ENCODE results near the gene PLET1.

The PLET1 gene

GRCh38 chr11:112291191-112291590 is 30.5 kb upstream of the PLET1 start:
- TF ChIP-seq POLR2AphosphoS5 (IDR thresholded peaks at IDR 0.05; ENCODE audit: borderline replicate concordance, low read depth, low read length): no peak
- no peak for TF ChIP-seq FOXP2 (optimal IDR thresholded peaks at IDR 0.05; ENCODE audit: control extremely low read depth, extremely low read length, insufficient read depth)
- TF ChIP-seq EZH2 (IDR thresholded peaks at IDR 0.05): no peak
- no peak for DNase-seq (ENCODE audit: low read depth, low spot score)
- Histone ChIP-seq H3K9ac (ENCODE audit: insufficient read length) (peak overlapping the region; percentile 85), H3K36me3 (ENCODE audit: insufficient read depth, low read length) (peaks cover 8% of the 10 kb centered on the region), H3K4me3 (peak overlapping the region; percentile 89), H3K27ac (peak overlapping the region; percentile 99), H3K9me3 (ENCODE audit: low read depth, low read length) (no peaks in the 10 kb centered on the region)

- Histone ChIP-seq H3K36me3 (ENCODE audit: insufficient read depth, low read length) (peaks cover 2% of the 10 kb centered on the region; the same call in 1 of the 2 replicates), H3K9ac (ENCODE audit: insufficient read length) (peak overlapping the region; percentile 85), H3K4me3 (peak overlapping the region; percentile 89), H3K9me3 (ENCODE audit: low read depth, low read length) (no peaks in the 10 kb centered on the region), H3K27ac (peak overlapping the region; percentile 99)
- no peak for TF ChIP-seq FOXP2 (optimal IDR thresholded peaks at IDR 0.05; ENCODE audit: control extremely low read depth, extremely low read length, insufficient read depth)
- TF ChIP-seq POLR2AphosphoS5 (IDR thresholded peaks at IDR 0.05; ENCODE audit: borderline replicate concordance, low read depth, low read length): no peak
- no peak for TF ChIP-seq EZH2 (IDR thresholded peaks at IDR 0.05)
- no peak for DNase-seq (ENCODE audit: low read depth, low spot score)
Measured at GRCh38 chr11:112290493-112290850, 29.8 kb upstream of the PLET1 start.

DNA sequence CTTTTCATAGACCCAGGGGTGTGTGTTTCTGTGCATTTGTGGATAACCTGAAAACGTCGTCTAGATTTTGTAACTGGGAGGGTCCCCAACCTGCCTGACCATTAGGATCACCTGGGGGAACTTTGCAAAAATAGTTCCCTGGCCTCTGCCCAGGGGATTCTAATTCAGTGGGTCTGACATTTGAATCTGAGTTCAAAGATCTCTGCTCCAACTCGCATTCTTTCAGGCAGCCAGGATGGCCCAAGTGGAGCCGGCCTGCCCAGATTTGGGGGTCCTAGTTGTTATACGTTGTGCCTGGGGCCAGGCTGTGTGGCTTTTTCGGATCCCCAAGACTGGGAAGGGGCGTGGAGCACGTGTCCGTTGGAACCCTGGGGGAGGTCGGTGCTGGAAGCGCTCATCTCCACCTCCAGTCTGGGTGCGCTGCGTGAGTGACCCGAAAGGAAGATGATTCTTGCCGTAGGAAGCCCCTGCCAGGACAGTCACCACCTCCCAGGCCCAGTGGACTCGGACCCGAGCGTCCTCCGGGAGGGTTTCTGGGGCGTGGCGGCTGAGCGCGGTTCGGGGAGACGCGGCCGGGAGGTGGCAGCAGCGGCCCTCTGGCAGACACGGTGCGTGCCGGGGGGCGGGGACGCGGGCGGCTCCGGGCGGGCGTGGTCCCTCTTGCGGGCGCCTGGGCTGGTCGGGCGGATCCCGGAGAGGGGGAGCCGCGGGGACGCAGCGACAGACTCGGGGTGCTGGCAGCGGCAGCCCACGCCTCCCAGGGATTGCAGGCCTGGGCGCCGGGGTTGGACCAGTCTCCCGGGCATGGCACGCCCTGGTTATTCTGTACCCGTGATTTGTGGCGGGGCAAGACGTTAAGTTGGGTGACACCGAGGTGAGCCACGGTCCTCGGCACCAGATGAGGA is 29.2 kb upstream of the PLET1 start:
- TF ChIP-seq POLR2AphosphoS5 (IDR thresholded peaks at IDR 0.05; ENCODE audit: borderline replicate concordance, low read depth, low read length) (0 out of 2 replicates have a peak, but pooled peaks have one; percentile 9), EZH2 (IDR thresholded peaks at IDR 0.05) (no peak)
- no peak for DNase-seq (ENCODE audit: low read depth, low spot score)
- Histone ChIP-seq H3K9me3 (ENCODE audit: low read depth, low read length) (no peaks in the 10 kb centered on the region), H3K27ac (peak overlapping the region; percentile 99), H3K9ac (ENCODE audit: insufficient read length) (peak overlapping the region; percentile 85), H3K4me3 (peak overlapping the region; percentile 89), H3K36me3 (ENCODE audit: insufficient read depth, low read length) (no peaks in the 10 kb centered on the region)

DNA sequence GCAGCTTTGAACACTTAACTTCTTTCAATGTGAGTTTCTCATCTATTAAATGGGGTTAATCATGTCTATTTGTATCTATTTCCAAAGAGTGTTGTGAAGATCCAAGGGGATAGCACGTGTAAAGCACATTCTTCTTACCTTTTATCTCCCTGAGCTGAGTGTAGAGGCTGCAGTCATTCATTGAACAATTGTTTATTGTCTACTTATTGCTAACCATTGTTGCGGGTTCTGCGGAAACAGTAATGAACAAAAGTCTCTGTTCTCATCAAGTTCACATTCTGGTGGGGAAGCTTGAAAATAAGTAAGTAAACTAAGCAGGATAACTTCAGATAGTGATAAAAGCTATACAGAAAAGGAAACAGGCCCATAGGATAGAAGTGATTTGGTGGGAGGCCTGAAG is 27.4 kb upstream of the PLET1 start:
- no peaks in the 10 kb centered on the region for H3K36me3 ChIP-seq (ENCODE audit: insufficient read depth, low read length)
- H3K9ac ChIP-seq (ENCODE audit: insufficient read length): no peak overlapping the region
- no peak overlapping the region for H3K27ac ChIP-seq
- TF ChIP-seq POLR2AphosphoS5 (IDR thresholded peaks at IDR 0.05; ENCODE audit: borderline replicate concordance, low read depth, low read length) (no peak), EZH2 (IDR thresholded peaks at IDR 0.05) (no peak), FOXP2 (optimal IDR thresholded peaks at IDR 0.05; ENCODE audit: control extremely low read depth, extremely low read length, insufficient read depth) (no peak)
- DNase-seq (ENCODE audit: low read depth, low spot score): no peak
- H3K4me3 ChIP-seq: no peak overlapping the region
- H3K9me3 ChIP-seq (ENCODE audit: low read depth, low read length): no peaks in the 10 kb centered on the region

- Histone ChIP-seq H3K27ac (no peak overlapping the region), H3K4me3 (no peak overlapping the region), H3K9ac (ENCODE audit: insufficient read length) (no peak overlapping the region), H3K36me3 (ENCODE audit: insufficient read depth, low read length) (no peaks in the 10 kb centered on the region), H3K9me3 (ENCODE audit: low read depth, low read length) (no peaks in the 10 kb centered on the region)
- TF ChIP-seq EZH2 (IDR thresholded peaks at IDR 0.05) (no peak), FOXP2 (optimal IDR thresholded peaks at IDR 0.05; ENCODE audit: control extremely low read depth, extremely low read length, insufficient read depth) (no peak), POLR2AphosphoS5 (IDR thresholded peaks at IDR 0.05; ENCODE audit: borderline replicate concordance, low read depth, low read length) (no peak)
- DNase-seq (ENCODE audit: low read depth, low spot score): no peak
Measured at GRCh38 chr11:112285841-112286311, 25.2 kb upstream of the PLET1 start.

DNA sequence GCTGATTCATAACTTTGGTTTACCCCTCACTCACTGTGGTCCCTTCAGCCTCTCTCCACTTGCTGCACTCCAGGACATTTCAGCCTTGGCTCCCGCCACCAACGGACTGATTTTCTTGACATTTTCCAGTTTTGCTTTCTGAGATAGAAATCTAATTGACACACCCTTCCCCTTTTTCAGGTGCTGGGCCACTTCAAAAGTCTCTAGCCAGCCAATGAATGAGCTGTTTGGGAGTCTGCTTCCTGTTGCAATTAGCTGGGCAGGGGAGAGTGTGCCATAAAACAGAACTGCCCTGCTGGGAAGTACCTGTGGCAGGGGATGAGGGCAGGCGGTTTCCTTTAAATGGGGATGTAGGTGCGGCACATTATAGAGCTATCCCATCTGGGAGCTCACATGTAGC is 21.1 kb upstream of the PLET1 start:
- H3K9ac ChIP-seq (ENCODE audit: insufficient read length): no peak overlapping the region
- H3K27ac ChIP-seq: no peak overlapping the region
- DNase-seq (ENCODE audit: low read depth, low spot score): no peak
- no peak for TF ChIP-seq FOXP2 (optimal IDR thresholded peaks at IDR 0.05; ENCODE audit: control extremely low read depth, extremely low read length, insufficient read depth)
- TF ChIP-seq EZH2 (IDR thresholded peaks at IDR 0.05): no peak
- TF ChIP-seq POLR2AphosphoS5 (IDR thresholded peaks at IDR 0.05; ENCODE audit: borderline replicate concordance, low read depth, low read length): no peak
- H3K9me3 ChIP-seq (ENCODE audit: low read depth, low read length): no peaks in the 10 kb centered on the region
- H3K4me3 ChIP-seq: no peak overlapping the region
- no peaks in the 10 kb centered on the region for H3K36me3 ChIP-seq (ENCODE audit: insufficient read depth, low read length)

DNA sequence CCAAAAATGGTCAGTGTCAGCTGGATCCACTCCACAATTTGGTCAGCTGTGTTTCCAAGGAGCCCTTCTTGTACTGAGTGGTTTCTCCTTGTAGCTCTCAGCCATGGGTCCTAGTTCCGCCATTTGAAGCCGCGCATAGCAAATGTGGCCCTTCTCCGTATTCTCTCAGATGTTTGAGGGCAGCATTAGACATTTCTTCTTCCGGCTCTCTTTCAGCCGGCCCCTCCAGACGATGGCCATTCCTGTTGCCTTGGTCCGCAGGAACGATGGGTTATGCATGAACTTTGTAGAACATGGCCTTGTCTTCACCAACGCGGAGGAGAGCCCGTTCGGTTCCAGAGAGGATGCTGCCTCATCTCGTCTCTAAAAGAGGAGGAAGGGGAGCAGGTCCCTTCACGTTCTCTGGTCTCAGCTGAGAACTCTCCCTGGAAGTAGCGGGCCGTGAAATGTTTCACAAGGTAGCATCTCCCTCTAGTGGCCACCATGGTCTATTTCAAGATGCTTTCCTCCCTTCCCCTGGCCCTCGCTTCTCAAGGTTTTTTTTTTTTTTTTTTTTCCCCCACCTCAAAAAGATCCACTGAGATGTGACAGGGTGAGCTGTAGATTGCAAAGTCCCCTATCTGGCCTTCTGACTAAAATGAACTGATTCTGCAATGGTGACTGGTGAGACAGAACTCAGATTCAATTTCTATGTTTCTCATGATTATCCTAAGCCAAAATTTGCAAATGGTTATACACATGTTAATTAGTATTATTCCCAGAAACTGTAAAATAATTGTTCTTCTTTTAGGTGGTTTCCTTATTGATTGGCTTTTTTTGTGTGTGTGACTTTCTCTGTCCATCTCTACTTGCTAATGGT is 19.8 kb upstream of the PLET1 start:
- no peaks in the 10 kb centered on the region for H3K36me3 ChIP-seq (ENCODE audit: insufficient read depth, low read length)
- H3K27ac ChIP-seq: no peak overlapping the region
- no peak overlapping the region for H3K9ac ChIP-seq (ENCODE audit: insufficient read length)
- no peaks in the 10 kb centered on the region for H3K9me3 ChIP-seq (ENCODE audit: low read depth, low read length)
- no peak for TF ChIP-seq FOXP2 (optimal IDR thresholded peaks at IDR 0.05; ENCODE audit: control extremely low read depth, extremely low read length, insufficient read depth)
- no peak for TF ChIP-seq EZH2 (IDR thresholded peaks at IDR 0.05)
- TF ChIP-seq POLR2AphosphoS5 (IDR thresholded peaks at IDR 0.05; ENCODE audit: borderline replicate concordance, low read depth, low read length): no peak
- no peak for DNase-seq (ENCODE audit: low read depth, low spot score)
- H3K4me3 ChIP-seq: peak overlapping the region; percentile 84

DNA sequence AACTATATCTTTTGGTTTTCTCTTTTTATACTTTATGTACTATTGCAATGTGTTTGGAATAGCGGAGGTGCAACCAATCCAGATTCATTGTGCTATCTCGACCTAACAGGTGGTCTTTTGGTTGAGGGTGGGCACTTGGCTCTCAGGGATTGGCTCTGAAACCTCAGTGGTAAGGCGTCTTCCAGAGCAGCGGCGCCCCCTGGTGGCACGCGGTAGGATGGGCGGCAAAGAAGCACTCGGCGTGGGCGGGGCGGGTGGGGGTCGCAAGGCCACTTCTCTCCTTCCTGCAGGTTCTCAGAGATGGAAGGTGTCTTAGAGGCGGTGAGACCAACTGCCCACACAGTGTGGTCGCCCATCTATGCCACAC is 19.2 kb upstream of the PLET1 start:
- TF ChIP-seq POLR2AphosphoS5 (IDR thresholded peaks at IDR 0.05; ENCODE audit: borderline replicate concordance, low read depth, low read length) (no peak), EZH2 (IDR thresholded peaks at IDR 0.05) (no peak), FOXP2 (optimal IDR thresholded peaks at IDR 0.05; ENCODE audit: control extremely low read depth, extremely low read length, insufficient read depth) (no peak)
- Histone ChIP-seq H3K9me3 (ENCODE audit: low read depth, low read length) (no peaks in the 10 kb centered on the region), H3K4me3 (peak overlapping the region; percentile 84), H3K9ac (ENCODE audit: insufficient read length) (no peak overlapping the region), H3K36me3 (ENCODE audit: insufficient read depth, low read length) (no peaks in the 10 kb centered on the region), H3K27ac (no peak overlapping the region)
- DNase-seq (ENCODE audit: low read depth, low spot score): no peak

All from SK-N-MC (cell line).